Mononuclear cell (primary cell): ENCODE measurements around the gene CYP21A2. TPM values are rescaled to one million over a fixed set of nuclear protein-coding genes. Genes with fewer than 3 reads are reported as not detected.

ENCODE experiments used
- total RNA-seq: library from RNA; depleted of rRNA; stranded (reverse); fragments of >200 nt; gene quantifications from one replicate; pipeline ENCODE4 v1.2.3, GENCODE V29; 2012

The CYP21A2 gene
- total RNA-seq, 1 donor = not detected

Other genes with a start within 250 kb of the CYP21A2 start
- gene VARS1, start 242.7 kb upstream of the CYP21A2 start, total RNA-seq = 12.3 TPM
- 15.4 TPM for gene LSM2, start 231.4 kb upstream of the CYP21A2 start, total RNA-seq
- gene HSPA1L, start 223.1 kb upstream of the CYP21A2 start, total RNA-seq = 2.7 TPM
- 16.6 TPM for gene HSPA1A, start 222.9 kb upstream of the CYP21A2 start, total RNA-seq
- 13.3 TPM for gene HSPA1B, start 210.7 kb upstream of the CYP21A2 start, total RNA-seq
- 19.4 TPM for gene NEU1, start 175.6 kb upstream of the CYP21A2 start, total RNA-seq
- 0.10 TPM for gene SLC44A4, start 159.4 kb upstream of the CYP21A2 start, total RNA-seq
- gene EHMT2, start 140.7 kb upstream of the CYP21A2 start, total RNA-seq = 14.4 TPM
- 0.21 TPM for gene ZBTB12, start 136.3 kb upstream of the CYP21A2 start, total RNA-seq
- gene C2, start 110.7 kb upstream of the CYP21A2 start, total RNA-seq = 2.5 TPM
- 3.1 TPM for gene CFB, start 92.3 kb upstream of the CYP21A2 start, total RNA-seq
- 47.8 TPM for gene NELFE, start 79.4 kb upstream of the CYP21A2 start, total RNA-seq
- gene SKIC2, start 79.2 kb upstream of the CYP21A2 start, total RNA-seq = 44.8 TPM
- gene DXO, start 66.3 kb upstream of the CYP21A2 start, total RNA-seq = 16.1 TPM
- gene C4A, start 56.4 kb upstream of the CYP21A2 start, total RNA-seq = 0.94 TPM
- 1.0 TPM for gene C4B, start 23.6 kb upstream of the CYP21A2 start, total RNA-seq
- gene TNXB, start 70.9 kb downstream of the CYP21A2 start, total RNA-seq = 2.8 TPM
- gene ATF6B, start 89.8 kb downstream of the CYP21A2 start, total RNA-seq = 32.0 TPM
- gene FKBPL, start 91.9 kb downstream of the CYP21A2 start, total RNA-seq = 1.2 TPM
- gene PRRT1, start 113.5 kb downstream of the CYP21A2 start, total RNA-seq = 0.42 TPM
- 6.0 TPM for gene PPT2, start 115.7 kb downstream of the CYP21A2 start, total RNA-seq
- gene EGFL8, start 126.2 kb downstream of the CYP21A2 start, total RNA-seq = 0.73 TPM
- 12.9 TPM for gene AGPAT1, start 137.7 kb downstream of the CYP21A2 start, total RNA-seq
- gene RNF5, start 140.0 kb downstream of the CYP21A2 start, total RNA-seq = 13.2 TPM
- 1.5 TPM for gene AGER, start 145.8 kb downstream of the CYP21A2 start, total RNA-seq
- gene PBX2, start 151.8 kb downstream of the CYP21A2 start, total RNA-seq = 49.5 TPM
- 131 TPM for gene GPSM3, start 154.2 kb downstream of the CYP21A2 start, total RNA-seq
- gene NOTCH4, start 185.7 kb downstream of the CYP21A2 start, total RNA-seq = 5.6 TPM